ENCODE measurements around the gene CYP24A1. TPM values are rescaled to one million over a fixed set of nuclear protein-coding genes. Genes with fewer than 3 reads are reported as not detected.

Gene CYP24A1
- polyA plus RNA-seq, 1 donor from 2014 or later = 0.12 TPM

DNA sequence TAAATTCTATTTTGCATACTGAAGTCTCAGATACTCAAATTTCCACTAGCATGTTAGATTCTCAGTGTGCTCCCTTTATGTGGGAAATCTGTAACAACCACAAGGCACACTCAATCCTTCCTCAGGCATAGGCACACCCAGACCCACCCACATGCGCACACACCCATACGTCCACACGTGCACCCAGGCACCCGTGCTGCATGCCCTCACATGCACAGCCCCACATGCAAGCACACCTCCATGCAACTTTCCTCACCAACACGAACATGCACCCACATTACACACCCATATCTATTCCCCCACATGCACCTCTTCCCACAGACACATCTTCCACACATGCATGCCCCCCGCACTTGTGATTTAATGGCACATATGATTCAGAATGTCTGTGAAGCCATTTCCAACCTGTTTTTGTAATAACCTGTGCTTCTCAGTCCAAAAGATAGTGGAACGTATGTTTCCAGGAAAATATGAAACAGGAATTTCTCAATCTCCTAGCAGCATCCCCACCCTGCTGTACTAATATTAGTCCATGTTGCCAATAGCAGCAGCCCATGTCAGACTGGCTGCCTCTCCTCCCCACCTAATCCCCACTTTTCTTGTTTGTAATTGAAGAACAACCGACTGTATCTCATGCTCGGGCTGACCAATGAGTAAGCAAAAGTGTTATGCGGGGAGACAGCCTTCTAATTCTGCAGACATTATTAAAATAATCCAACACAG, 11.3 kb upstream of the CYP24A1 start:
- H3K9me3 ChIP-seq (ENCODE audit: low read length) = no peaks in the 10 kb centered on the region
- H4K20me1 ChIP-seq (ENCODE audit: insufficient read depth) = no peaks in the 10 kb centered on the region
- H3K4me3 ChIP-seq (ENCODE audit: low read length) = no peak overlapping the region
- H3K4me2 ChIP-seq (ENCODE audit: low read length) = no peak overlapping the region
- no peak overlapping the region for H3K9ac ChIP-seq (ENCODE audit: low read length)
- H3F3A ChIP-seq (ENCODE audit: insufficient read depth, low read length, poor library complexity, severe bottlenecking) = no peaks in the 10 kb centered on the region
- H2AFZ ChIP-seq (ENCODE audit: low read depth, low read length) = no peak overlapping the region
- H3K27me3 ChIP-seq (ENCODE audit: insufficient read depth, low read depth, low read length) = no peaks in the 10 kb centered on the region
- H3K79me2 ChIP-seq (replicated peaks; ENCODE audit: insufficient read depth, low read length) = no peaks in the 10 kb centered on the region
- no peaks in the 10 kb centered on the region for H3K36me3 ChIP-seq (ENCODE audit: insufficient read depth, low read length)
- no peaks in the 10 kb centered on the region for H3K9me2 ChIP-seq (ENCODE audit: insufficient read depth, low read length)
- TF ChIP-seq EZH2 (IDR thresholded peaks at IDR 0.05; ENCODE audit: borderline replicate concordance, insufficient read depth, low read length, poor library complexity, severe bottlenecking) (no peak), EP300 (conservative IDR thresholded peaks at IDR 0.05; ENCODE audit: poor library complexity, severe bottlenecking) (no peak), MXI1 (conservative IDR thresholded peaks at IDR 0.05; ENCODE audit: poor library complexity, severe bottlenecking) (no peak), SMC3 (conservative IDR thresholded peaks at IDR 0.05; ENCODE audit: poor library complexity) (no peak), POLR2AphosphoS5 (IDR thresholded peaks at IDR 0.05) (no peak), TAF1 (IDR thresholded peaks at IDR 0.05; ENCODE audit: low read depth) (no peak), RAD21 (conservative IDR thresholded peaks at IDR 0.05) (no peak)
- TF ChIP-seq, protein P1, sequence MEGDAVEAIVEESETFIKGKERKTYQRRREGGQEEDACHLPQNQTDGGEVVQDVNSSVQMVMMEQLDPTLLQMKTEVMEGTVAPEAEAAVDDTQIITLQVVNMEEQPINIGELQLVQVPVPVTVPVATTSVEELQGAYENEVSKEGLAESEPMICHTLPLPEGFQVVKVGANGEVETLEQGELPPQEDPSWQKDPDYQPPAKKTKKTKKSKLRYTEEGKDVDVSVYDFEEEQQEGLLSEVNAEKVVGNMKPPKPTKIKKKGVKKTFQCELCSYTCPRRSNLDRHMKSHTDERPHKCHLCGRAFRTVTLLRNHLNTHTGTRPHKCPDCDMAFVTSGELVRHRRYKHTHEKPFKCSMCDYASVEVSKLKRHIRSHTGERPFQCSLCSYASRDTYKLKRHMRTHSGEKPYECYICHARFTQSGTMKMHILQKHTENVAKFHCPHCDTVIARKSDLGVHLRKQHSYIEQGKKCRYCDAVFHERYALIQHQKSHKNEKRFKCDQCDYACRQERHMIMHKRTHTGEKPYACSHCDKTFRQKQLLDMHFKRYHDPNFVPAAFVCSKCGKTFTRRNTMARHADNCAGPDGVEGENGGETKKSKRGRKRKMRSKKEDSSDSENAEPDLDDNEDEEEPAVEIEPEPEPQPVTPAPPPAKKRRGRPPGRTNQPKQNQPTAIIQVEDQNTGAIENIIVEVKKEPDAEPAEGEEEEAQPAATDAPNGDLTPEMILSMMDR (IDR thresholded peaks at IDR 0.05; ENCODE audit: poor library complexity, severe bottlenecking) = no peak
- TF ChIP-seq, protein P2, sequence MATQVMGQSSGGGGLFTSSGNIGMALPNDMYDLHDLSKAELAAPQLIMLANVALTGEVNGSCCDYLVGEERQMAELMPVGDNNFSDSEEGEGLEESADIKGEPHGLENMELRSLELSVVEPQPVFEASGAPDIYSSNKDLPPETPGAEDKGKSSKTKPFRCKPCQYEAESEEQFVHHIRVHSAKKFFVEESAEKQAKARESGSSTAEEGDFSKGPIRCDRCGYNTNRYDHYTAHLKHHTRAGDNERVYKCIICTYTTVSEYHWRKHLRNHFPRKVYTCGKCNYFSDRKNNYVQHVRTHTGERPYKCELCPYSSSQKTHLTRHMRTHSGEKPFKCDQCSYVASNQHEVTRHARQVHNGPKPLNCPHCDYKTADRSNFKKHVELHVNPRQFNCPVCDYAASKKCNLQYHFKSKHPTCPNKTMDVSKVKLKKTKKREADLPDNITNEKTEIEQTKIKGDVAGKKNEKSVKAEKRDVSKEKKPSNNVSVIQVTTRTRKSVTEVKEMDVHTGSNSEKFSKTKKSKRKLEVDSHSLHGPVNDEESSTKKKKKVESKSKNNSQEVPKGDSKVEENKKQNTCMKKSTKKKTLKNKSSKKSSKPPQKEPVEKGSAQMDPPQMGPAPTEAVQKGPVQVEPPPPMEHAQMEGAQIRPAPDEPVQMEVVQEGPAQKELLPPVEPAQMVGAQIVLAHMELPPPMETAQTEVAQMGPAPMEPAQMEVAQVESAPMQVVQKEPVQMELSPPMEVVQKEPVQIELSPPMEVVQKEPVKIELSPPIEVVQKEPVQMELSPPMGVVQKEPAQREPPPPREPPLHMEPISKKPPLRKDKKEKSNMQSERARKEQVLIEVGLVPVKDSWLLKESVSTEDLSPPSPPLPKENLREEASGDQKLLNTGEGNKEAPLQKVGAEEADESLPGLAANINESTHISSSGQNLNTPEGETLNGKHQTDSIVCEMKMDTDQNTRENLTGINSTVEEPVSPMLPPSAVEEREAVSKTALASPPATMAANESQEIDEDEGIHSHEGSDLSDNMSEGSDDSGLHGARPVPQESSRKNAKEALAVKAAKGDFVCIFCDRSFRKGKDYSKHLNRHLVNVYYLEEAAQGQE (IDR thresholded peaks at IDR 0.05; ENCODE audit: borderline replicate concordance) = no peak
- H3K27ac ChIP-seq (ENCODE audit: low read length) = no peak overlapping the region

DNA sequence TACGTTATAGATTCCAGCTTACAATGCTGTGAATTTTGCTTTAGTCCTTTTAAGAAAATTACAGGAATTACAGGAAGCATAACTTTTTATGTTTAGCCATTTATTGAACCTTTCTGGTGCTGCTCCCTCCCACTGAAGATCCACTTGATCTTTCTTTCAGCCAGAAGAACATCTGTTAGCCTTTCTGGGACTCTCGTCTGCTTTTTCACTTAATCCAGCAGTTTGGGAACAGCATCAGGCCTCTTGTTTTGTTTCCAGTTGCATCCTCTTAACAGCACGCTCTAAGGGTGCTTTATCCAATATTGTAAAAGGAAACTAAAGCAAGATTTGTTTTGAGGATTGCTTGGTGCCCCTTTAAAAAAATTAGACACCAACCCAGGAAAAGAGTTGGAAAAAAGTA, 10.3 kb upstream of the CYP24A1 start:
- Histone ChIP-seq H3K4me2 (ENCODE audit: low read length) (no peak overlapping the region), H3K27ac (ENCODE audit: low read length) (no peak overlapping the region), H3K79me2 (replicated peaks; ENCODE audit: insufficient read depth, low read length) (no peaks in the 10 kb centered on the region), H3K9me3 (ENCODE audit: low read length) (no peaks in the 10 kb centered on the region), H3K9me2 (ENCODE audit: insufficient read depth, low read length) (no peaks in the 10 kb centered on the region), H3F3A (ENCODE audit: insufficient read depth, low read length, poor library complexity, severe bottlenecking) (no peaks in the 10 kb centered on the region), H2AFZ (ENCODE audit: low read depth, low read length) (no peak overlapping the region), H3K9ac (ENCODE audit: low read length) (no peak overlapping the region), H3K4me3 (ENCODE audit: low read length) (no peak overlapping the region), H4K20me1 (ENCODE audit: insufficient read depth) (no peaks in the 10 kb centered on the region), H3K27me3 (ENCODE audit: insufficient read depth, low read depth, low read length) (no peaks in the 10 kb centered on the region), H3K36me3 (ENCODE audit: insufficient read depth, low read length) (no peaks in the 10 kb centered on the region)
- TF ChIP-seq POLR2AphosphoS5 (IDR thresholded peaks at IDR 0.05) = no peak
- no peak for TF ChIP-seq TAF1 (IDR thresholded peaks at IDR 0.05; ENCODE audit: low read depth)
- TF ChIP-seq SMC3 (conservative IDR thresholded peaks at IDR 0.05; ENCODE audit: poor library complexity) = no peak
- TF ChIP-seq, protein P2 (IDR thresholded peaks at IDR 0.05; ENCODE audit: borderline replicate concordance) = no peak
- TF ChIP-seq, protein P1 (IDR thresholded peaks at IDR 0.05; ENCODE audit: poor library complexity, severe bottlenecking) = no peak
- no peak for TF ChIP-seq EZH2 (IDR thresholded peaks at IDR 0.05; ENCODE audit: borderline replicate concordance, insufficient read depth, low read length, poor library complexity, severe bottlenecking)
- no peak for TF ChIP-seq MXI1 (conservative IDR thresholded peaks at IDR 0.05; ENCODE audit: poor library complexity, severe bottlenecking)
